Gastrocnemius medialis (tissue), 4 donors: ENCODE measurements around the gene CFAP54. TPM values are rescaled to one million over a fixed set of nuclear protein-coding genes. Genes with fewer than 3 reads are reported as not detected.
"Not testable (repeated sequence)": the region's sequence is repeated elsewhere in the genome, so short reads cannot be mapped to it uniquely, and the experiment has no call there.

Experiments
- ATAC-seq, 2 donors: fragments of 150-250 bp; one replicate each; pipeline ENCODE4 v1.9.1; 2016
- DNase-seq, 2 donors: peaks; one replicate each; pipeline ENCODE4 v3.0.0-alpha.2; 2019
- H3K27ac ChIP-seq, 4 donors: fragments of 200-600 bp; sonication (generic); 1 replicate in 1 of 4; 2 replicates in 3 of 4; pipeline ENCODE4 v1.5.1; 2016 to 2018; ENCODE audit warnings: mild to moderate bottlenecking in 2 of 4, moderate library complexity in 1 of 4
- H3K27me3 ChIP-seq, 3 donors: fragments of 200-600 bp; sonication (generic) in 2 of 3; 1 replicate in 1 of 3; 2 replicates in 2 of 3; pipeline versions ENCODE4 v1.5.1 to v1.6.0; 2016 to 2019; ENCODE audit warnings: mild to moderate bottlenecking in 1 of 3, moderate library complexity in 1 of 3
- H3K36me3 ChIP-seq, 2 donors: fragments of 200-600 bp; sonication (generic) in 1 of 2; one replicate each; pipeline ENCODE4 v1.5.1; 2017 to 2018
- H3K4me1 ChIP-seq, 2 donors: fragments of 200-600 bp; sonication (generic) in 1 of 2; one replicate each; pipeline ENCODE4 v1.5.1; 2016 to 2017; ENCODE audit warnings: mild to moderate bottlenecking in 2 of 2
- H3K4me3 ChIP-seq, 4 donors: fragments of 200-600 bp; sonication (generic) in 3 of 4; 1 replicate in 1 of 4; 2 replicates in 3 of 4; pipeline ENCODE4 v1.5.1; 2016 to 2019; ENCODE audit warnings: mild to moderate bottlenecking in 2 of 4
- H3K9me3 ChIP-seq, 3 donors: fragments of 200-600 bp; sonication (generic) in 2 of 3; 1 replicate in 1 of 3; 2 replicates in 2 of 3; pipeline ENCODE4 v1.5.1; 2016 to 2019
- CTCF ChIP-seq, 5 experiments: fragments of 450-650 bp in 3 of 5; fragments of 200-600 bp in 2 of 5; sonication (generic) in 2 of 5; IDR thresholded peaks in 4 of 5; conservative IDR thresholded peaks in 1 of 5; 1 replicate in 4 of 5; 2 replicates in 1 of 5; pipeline ENCODE4 v1.5.1; 2016 to 2019; ENCODE audit warnings: antibody characterized with exemption in 5 of 5, mild to moderate bottlenecking in 3 of 5, moderate library complexity in 3 of 5
- POLR2A ChIP-seq, 2 donors: fragments of 450-650 bp; IDR thresholded peaks; one replicate each; pipeline ENCODE4 v1.6.1; 2017; ENCODE audit warnings: antibody characterized with exemption in 2 of 2, mild to moderate bottlenecking in 2 of 2, moderate library complexity in 2 of 2
- in situ Hi-C, 4 donors: fragments of 200-750 bp; cut with MboI; loops; one replicate each; pipeline versions ENCODE4 v1.15.0 to v1.8.0; 2017; ENCODE audit warnings: low sequenced_read_pairs in 4 of 4
- intact Hi-C: fragments of 100-400 bp; cut with DNase I; formaldehyde crosslinking; loops from one replicate; pipeline ENCODE4 v1.15.1; 2023; ENCODE audit warnings: low total_unique reads
- total RNA-seq, 4 donors: library from RNA; depleted of rRNA; stranded (reverse); fragments of >200 nt; gene quantifications; one replicate each; pipeline versions ENCODE4 v1.1.0 to v1.2.3, GENCODE V29; 2016

The CFAP54 gene
- total RNA-seq, 4 donors from 2014 or later, result not detected

GRCh38 chr12:96658075-96658474 lies 168.7 kb downstream of the CFAP54 start:
- H3K27me3 ChIP-seq, result no peaks in the 10 kb centered on the region
- H3K9me3 ChIP-seq, result no peaks in the 10 kb centered on the region
- H3K4me1 ChIP-seq, result no peaks in the 10 kb centered on the region
- ATAC-seq, result no peak
- intact Hi-C loops (no loop called here), in situ Hi-C loops (no loop called here)
- H3K27ac ChIP-seq, result no peak overlapping the region
- TF ChIP-seq POLR2A (IDR thresholded peaks at IDR 0.05), result no peak
- no peak for TF ChIP-seq CTCF (IDR thresholded peaks at IDR 0.05 in 4 of 5, conservative IDR thresholded peaks at IDR 0.05 in 1 of 5)
- no peaks in the 10 kb centered on the region for H3K36me3 ChIP-seq
- no peak for DNase-seq
- H3K4me3 ChIP-seq, result no peak overlapping the region

DNA sequence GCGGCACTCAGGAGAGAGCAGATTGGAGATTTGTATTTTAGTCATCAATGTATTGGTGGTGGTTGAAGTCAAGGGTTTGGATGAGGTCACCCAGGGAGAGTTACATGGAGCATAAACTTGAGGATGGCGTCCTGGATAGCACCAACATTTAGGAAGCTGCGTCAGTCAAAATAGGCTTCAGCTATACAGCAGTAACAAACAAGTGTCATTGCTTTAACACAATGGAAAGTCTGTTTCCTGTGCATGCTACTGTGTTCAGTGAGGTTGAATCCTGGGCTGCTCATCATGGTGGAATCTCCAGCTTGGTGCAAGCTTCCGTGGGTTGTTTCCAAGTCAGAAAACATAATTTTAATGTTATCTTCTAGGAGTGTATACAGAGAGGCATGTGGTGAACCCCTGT lies 180.4 kb downstream of the CFAP54 start:
- ATAC-seq, result no peak
- Histone ChIP-seq H3K9me3 (no peaks in the 10 kb centered on the region), H3K4me3 (no peak overlapping the region), H3K27me3 (no peaks in the 10 kb centered on the region), H3K27ac (no peak overlapping the region), H3K4me1 (no peaks in the 10 kb centered on the region), H3K36me3 (no peaks in the 10 kb centered on the region)
- DNase-seq, result no peak
- intact Hi-C loops (no loop called here), in situ Hi-C loops (no loop called here)
- no peak for TF ChIP-seq CTCF (IDR thresholded peaks at IDR 0.05 in 4 of 5, conservative IDR thresholded peaks at IDR 0.05 in 1 of 5)
- no peak for TF ChIP-seq POLR2A (IDR thresholded peaks at IDR 0.05)

- no peak for TF ChIP-seq CTCF (IDR thresholded peaks at IDR 0.05 in 4 of 5, conservative IDR thresholded peaks at IDR 0.05 in 1 of 5)
- TF ChIP-seq POLR2A (IDR thresholded peaks at IDR 0.05), result no peak
- no peaks in the 10 kb centered on the region for H3K4me1 ChIP-seq
- in situ Hi-C loops, result no loop called here
- no peak overlapping the region for H3K27ac ChIP-seq
- intact Hi-C loops, result no loop called here
- no peak for ATAC-seq
- no peaks in the 10 kb centered on the region for H3K36me3 ChIP-seq
- no peak for DNase-seq
- H3K4me3 ChIP-seq, result no peak overlapping the region
- no peaks in the 10 kb centered on the region for H3K27me3 ChIP-seq
- no peaks in the 10 kb centered on the region for H3K9me3 ChIP-seq
Observed at GRCh38 chr12:96670334-96670899, 181.0 kb downstream of the CFAP54 start.

- H3K4me3 ChIP-seq, H3K4me1 ChIP-seq, H3K9me3 ChIP-seq, in situ Hi-C loops, H3K27ac ChIP-seq, ATAC-seq, intact Hi-C loops, H3K36me3 ChIP-seq, DNase-seq, H3K27me3 ChIP-seq: not testable (repeated sequence)
Observed at GRCh38 chr12:96675519-96675918, 186.1 kb downstream of the CFAP54 start.

DNA sequence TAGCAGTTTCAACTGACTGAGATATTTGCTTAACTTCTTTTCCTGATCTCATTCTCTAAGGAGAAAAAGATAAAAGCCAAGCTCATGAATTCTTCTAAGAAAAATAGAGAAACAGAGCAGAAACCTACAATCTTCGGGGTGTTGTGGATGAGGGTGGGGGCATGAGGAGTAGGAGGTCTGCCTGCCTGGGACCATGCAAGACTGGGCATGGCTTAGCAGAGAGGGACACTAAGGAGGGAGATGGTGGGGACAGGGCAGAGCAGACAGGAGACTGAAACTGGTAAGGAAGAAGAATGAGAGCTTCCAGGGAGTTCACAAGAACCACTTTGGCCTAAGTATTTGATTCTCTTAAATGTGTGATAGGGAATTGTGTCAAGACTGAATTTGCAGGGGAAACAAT lies 188.0 kb downstream of the CFAP54 start:
- Histone ChIP-seq H3K4me1 (no peaks in the 10 kb centered on the region), H3K9me3 (no peaks in the 10 kb centered on the region), H3K27ac (no peak overlapping the region), H3K4me3 (no peak overlapping the region), H3K27me3 (no peaks in the 10 kb centered on the region), H3K36me3 (no peaks in the 10 kb centered on the region)
- DNase-seq (no peak), ATAC-seq (no peak)
- TF ChIP-seq CTCF (IDR thresholded peaks at IDR 0.05 in 4 of 5, conservative IDR thresholded peaks at IDR 0.05 in 1 of 5), result no peak
- TF ChIP-seq POLR2A (IDR thresholded peaks at IDR 0.05), result no peak
- in situ Hi-C loops, result no loop called here
- intact Hi-C loops, result no loop called here
